Nasal cavity respiratory epithelium epithelial cell of viscerocranial mucosa (primary cell): ENCODE results near the gene IL10RA. TPM values are rescaled to one million over a fixed set of nuclear protein-coding genes. Genes with fewer than 3 reads are reported as not detected.

Experiments
- total RNA-seq: library from RNA; depleted of rRNA; stranded (reverse); fragments of >200 nt; gene quantifications from 2 replicates; pipeline ENCODE4 v1.2.3, GENCODE V29; 2014

The IL10RA gene
- under 0.01 TPM in 2 replicates for total RNA-seq

DNA sequence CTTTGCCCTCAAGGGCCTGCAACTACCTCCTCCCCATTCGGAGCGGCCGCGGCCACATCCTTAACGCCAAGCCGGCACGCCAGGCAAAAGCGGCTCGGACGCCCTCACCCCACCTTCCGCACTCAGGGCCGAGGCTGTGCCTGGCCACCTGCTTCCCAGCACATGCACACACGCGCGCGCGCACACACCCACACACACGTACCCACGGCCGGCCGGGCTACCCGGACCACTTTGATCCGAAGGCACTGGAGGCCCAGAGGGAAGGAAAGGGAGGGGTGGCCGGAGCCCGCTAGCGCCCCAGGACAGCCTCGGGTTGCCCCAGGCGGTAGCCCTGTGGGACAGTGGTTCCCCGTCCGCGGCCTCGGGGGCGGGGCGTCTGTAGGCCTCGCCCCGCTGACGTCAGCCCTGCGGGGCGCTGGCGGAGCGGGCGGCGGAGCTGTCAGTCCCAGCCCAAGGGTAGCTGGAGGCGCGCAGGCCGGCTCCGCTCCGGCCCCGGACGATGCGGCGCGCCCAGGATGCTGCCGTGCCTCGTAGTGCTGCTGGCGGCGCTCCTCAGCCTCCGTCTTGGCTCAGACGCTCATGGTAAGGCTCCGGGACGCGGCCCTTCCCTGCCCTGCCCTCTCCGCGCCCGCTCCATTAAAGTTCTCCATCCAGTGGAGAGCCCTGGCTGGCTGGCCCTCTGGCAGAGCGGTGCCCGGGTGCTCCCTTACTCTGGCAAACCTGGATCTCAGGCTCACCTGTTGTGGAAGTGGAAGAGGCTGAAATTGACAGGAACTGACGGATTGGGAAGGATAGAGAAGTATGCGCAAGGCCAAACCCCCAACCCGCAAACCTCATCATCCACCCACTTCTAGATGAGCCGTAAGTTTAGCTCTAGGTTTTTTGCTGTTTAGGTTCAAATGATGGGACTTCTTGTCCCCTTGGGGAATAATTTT lies at the start of gene IL10RA:
TSS of gene IL10RA (plus strand) at position 442 of the 935 bp plus-strand sequence. CDS start at position 516, 74 bp downstream.

Other genes with a start within 250 kb of the IL10RA start
- not detected in 2 replicates for gene DSCAML1, start 189.2 kb upstream of the IL10RA start, total RNA-seq
- not detected in 2 replicates for gene FXYD2, start 161.7 kb upstream of the IL10RA start, total RNA-seq
- gene FXYD6, start 109.7 kb upstream of the IL10RA start, total RNA-seq = not detected in 2 replicates
- gene TMPRSS13, start 57.0 kb upstream of the IL10RA start, total RNA-seq = 3.6 and 6.8 TPM in 2 replicates
- gene TMPRSS4, start 90.7 kb downstream of the IL10RA start, total RNA-seq = 14.4 and 229 TPM in 2 replicates
- gene SMIM35, start 100.6 kb downstream of the IL10RA start, total RNA-seq = not detected in 2 replicates
- gene SCN4B, start 166.4 kb downstream of the IL10RA start, total RNA-seq = 0.68 and 2.6 TPM in 2 replicates
- gene SCN2B, start 190.2 kb downstream of the IL10RA start, total RNA-seq = under 0.01 and 0.57 TPM in 2 replicates
- not detected in 2 replicates for gene JAML, start 238.6 kb downstream of the IL10RA start, total RNA-seq